NCI-H510A treated with DMSO at 0.1 percent for 48 hours (cell line): ENCODE results near the gene MAML2.
"Not testable (repeated sequence)": the region's sequence is repeated elsewhere in the genome, so short reads cannot be mapped to it uniquely, and the experiment has no call there.

Experiments used
- DNase-seq: peaks from one replicate; lab custom pipeline; 2025; lab: John Stamatoyannopoulos, UW

Gene MAML2

GRCh38 chr11:96293109-96293508, 49.9 kb downstream of the MAML2 start:
- no peak for DNase-seq

GRCh38 chr11:96292291-96293010, 50.5 kb downstream of the MAML2 start:
- no peak for DNase-seq

GRCh38 chr11:96290631-96291030, 52.4 kb downstream of the MAML2 start:
- DNase-seq, result no peak

GRCh38 chr11:96290031-96290430, 53.0 kb downstream of the MAML2 start:
- DNase-seq, result no peak

GRCh38 chr11:96288915-96289314, 54.1 kb downstream of the MAML2 start:
- no peak for DNase-seq

- DNase-seq, result no peak
Measured at GRCh38 chr11:96287822-96288439, 55.1 kb downstream of the MAML2 start.

GRCh38 chr11:96285985-96286384, 57.0 kb downstream of the MAML2 start:
- not testable (repeated sequence) for DNase-seq

GRCh38 chr11:96284917-96285316, 58.1 kb downstream of the MAML2 start:
- no peak for DNase-seq

- DNase-seq, result no peak
Measured at GRCh38 chr11:96284401-96284800, 58.6 kb downstream of the MAML2 start.

GRCh38 chr11:96282625-96283220, 60.3 kb downstream of the MAML2 start:
- DNase-seq, result no peak

GRCh38 chr11:96280444-96280843, 62.6 kb downstream of the MAML2 start:
- no peak for DNase-seq

- DNase-seq, result no peak
Measured at GRCh38 chr11:96279896-96280290, 63.1 kb downstream of the MAML2 start.

GRCh38 chr11:96279018-96279895, 63.7 kb downstream of the MAML2 start:
- DNase-seq, result no peak

- DNase-seq, result no peak
Measured at GRCh38 chr11:96278039-96278897, 64.7 kb downstream of the MAML2 start.

GRCh38 chr11:96277696-96278038, 65.3 kb downstream of the MAML2 start:
- no peak for DNase-seq

GRCh38 chr11:96276836-96277235, 66.2 kb downstream of the MAML2 start:
- DNase-seq, result no peak

GRCh38 chr11:96275801-96276594, 67.0 kb downstream of the MAML2 start:
- no peak for DNase-seq

GRCh38 chr11:96273507-96273906, 69.5 kb downstream of the MAML2 start:
- DNase-seq, result no peak

GRCh38 chr11:96272529-96273222, 70.3 kb downstream of the MAML2 start:
- no peak for DNase-seq

- DNase-seq, result no peak
Measured at GRCh38 chr11:96271777-96272176, 71.2 kb downstream of the MAML2 start.
